Activated T-cell treated with anti-CD3 and anti-CD28 coated beads, Interleukin-2, amount 50 U/mL, for 48 hours (primary cell): ENCODE measurements around the gene CHCHD5.
A peak's percentile ranks its signal among the peaks of the same experiment; 100 is the strongest.
"Not testable (repeated sequence)": the region's sequence is repeated elsewhere in the genome, so short reads cannot be mapped to it uniquely, and the experiment has no call there.

ENCODE experiments used
- DNase-seq, 2 experiments: peaks; one replicate each; pipeline ENCODE4 v3.0.0-alpha.2; 2020

Gene CHCHD5

DNA sequence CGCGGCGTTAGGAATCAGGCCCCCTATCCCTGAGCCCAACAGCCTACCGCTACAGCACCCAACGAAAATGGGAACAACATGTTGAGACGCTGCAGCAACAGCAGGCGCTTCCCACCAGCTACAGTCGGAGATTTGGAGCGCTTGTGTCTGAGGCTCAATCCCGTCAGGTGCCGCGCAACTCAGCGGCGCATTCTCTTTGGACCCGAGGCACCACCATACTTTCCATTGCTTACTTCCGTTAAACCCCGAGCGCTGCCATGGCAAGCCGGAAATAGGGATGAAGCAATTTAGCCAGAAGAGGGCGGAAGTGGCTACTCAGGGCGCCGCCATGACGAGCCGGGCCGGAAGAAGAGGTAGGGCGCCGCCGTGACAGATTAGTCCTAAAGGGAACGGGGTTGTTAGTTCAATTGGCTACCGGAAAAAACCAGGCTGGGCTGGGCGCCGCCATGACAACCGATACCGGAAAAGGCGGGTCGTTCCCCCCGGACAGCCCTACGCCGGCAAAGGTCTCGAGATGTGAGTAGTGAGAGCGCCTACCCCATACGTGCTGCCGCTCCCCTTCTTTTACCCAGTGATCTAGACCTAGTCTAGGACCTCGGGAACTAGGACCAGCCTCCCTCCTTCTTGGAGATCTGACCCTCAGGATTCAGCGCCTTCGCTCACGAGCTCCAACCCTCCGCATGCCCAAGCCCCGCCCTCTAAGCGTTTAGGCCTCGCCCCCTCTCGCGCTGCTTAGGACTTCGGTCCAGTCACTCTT lies at the start of gene CHCHD5:
Gene CHCHD5 (plus strand): TSS at position 476 of the 757 bp plus-strand sequence. CDS start 39 bp downstream, at position 515.
- DNase-seq, result peak; percentile 92 to 94

DNA sequence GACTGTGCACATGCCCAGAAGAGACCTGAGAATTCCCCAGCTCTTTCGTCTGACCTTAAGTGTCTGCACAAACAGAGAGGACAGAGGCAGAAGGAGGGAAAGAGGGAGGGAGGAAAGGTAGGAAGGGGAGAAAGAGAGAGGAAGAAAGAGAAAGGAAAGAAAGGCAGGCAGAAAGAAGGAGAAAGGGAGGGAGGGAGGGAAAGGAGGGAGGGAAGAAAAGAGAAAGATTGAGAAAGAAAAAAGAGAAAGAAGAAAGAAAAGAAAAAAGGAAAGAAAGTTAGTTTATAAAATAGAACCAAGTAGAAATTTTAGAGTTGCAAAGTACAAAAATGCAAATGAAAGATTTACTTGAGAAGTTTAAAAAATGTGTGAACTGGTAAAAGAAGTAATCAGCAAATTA lies 49.6 kb upstream of the CHCHD5 start:
- DNase-seq, result no peak

- DNase-seq, result not testable (repeated sequence)
Observed at GRCh38 chr2:112536665-112537064, 47.7 kb upstream of the CHCHD5 start.

DNA sequence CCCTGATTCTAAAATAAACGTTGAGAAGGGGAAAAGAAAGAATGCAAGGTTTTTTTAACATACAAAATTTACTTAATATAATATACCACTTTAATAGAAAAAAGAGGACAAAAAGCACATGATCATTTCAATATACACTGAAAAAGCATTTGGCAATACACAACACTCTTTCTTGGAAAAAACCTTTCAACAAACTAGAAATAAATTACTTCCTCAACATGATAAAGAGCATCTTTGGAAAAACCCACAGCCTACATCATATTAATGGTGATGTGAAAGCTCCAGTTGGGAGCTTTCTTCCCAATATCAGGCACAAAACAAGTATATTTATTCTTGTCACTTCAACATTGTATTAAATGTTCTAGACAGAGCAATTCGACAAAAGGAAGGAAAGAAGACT lies 45.1 kb upstream of the CHCHD5 start:
- no peak for DNase-seq

- DNase-seq, result no peak
Observed at GRCh38 chr2:112540906-112541305, 43.5 kb upstream of the CHCHD5 start.

DNA sequence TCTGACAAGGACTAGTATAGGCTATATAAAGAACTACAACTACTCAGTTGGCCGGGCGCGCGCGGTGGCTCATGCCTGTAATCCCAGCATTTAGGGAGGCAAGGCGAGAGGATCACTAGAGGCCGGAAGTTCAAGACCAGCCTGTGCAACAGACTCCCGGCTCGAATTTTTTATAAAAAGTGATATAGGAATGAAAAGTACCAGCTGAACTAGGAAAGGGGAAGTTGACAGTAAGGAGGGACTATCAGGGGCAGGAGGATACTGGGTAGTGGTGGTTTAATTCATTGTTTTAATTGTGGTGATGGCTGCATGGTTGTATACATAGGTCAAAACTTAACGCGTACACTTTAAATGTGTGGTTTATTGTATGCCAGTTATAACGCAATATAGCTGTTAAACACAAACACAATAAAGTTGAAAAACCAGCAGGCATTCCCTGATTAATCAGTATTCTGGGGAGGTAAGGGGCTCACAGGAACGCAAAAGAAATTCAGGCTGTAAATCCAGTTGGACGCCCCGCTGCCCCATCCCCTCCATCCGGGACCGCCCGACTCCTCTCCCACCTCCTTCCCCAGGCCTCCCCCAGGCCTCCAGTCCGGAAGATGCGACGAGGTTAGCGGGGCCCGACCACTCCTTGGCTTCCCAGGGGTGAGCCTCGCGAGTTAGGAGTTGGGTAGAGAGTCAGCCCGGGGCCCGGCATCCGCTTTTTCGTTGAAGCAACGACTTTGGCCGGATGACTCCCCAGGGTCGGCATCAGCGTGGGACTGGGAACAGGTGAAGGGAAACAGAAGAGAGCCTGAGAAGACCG lies 42.9 kb upstream of the CHCHD5 start:
- peak; percentile 36 to 40 for DNase-seq

GRCh38 chr2:112542123-112542983 lies 42.1 kb upstream of the CHCHD5 start, which contains the start of gene POLR1B:
Gene POLR1B (plus strand): TSS chr2:112542465. CDS start chr2:112542495, 30 bp downstream.
- peak; percentile 89 for DNase-seq

DNA sequence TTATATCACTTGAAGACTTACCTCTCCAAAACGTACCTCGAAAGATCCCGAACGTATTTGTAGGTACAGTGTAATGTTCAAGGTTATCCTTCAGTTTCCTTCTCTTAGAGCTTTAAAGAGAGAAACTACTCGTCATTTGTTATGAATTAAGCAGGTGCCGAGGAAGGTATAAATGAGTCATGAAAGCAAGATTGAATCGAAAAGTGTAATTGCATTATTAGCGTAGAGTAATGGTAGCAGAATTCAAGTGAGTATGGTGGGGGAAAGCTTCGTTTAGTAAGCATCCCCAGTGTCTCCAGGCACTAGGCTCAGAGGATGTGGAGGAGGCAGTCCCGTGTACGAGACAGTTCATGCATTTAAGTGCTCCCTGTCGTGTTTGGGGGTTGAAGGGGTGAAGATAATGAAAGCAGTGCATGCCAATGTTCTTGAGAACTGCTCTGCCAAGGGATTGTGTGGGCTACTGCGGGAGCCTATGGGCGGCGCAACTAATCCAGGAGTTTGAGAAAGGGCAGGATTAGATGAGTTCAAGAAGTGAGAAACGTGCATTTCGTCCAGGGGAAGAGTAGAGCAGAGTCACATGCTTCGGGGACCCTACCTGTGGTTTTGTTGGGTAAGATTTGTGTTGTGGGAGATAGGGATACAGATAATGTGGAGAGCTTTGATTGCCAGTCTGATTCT lies 41.3 kb upstream of the CHCHD5 start:
- DNase-seq, result peak; percentile 36 to 41

GRCh38 chr2:112547333-112547732 lies 37.1 kb upstream of the CHCHD5 start:
- no peak for DNase-seq

DNA sequence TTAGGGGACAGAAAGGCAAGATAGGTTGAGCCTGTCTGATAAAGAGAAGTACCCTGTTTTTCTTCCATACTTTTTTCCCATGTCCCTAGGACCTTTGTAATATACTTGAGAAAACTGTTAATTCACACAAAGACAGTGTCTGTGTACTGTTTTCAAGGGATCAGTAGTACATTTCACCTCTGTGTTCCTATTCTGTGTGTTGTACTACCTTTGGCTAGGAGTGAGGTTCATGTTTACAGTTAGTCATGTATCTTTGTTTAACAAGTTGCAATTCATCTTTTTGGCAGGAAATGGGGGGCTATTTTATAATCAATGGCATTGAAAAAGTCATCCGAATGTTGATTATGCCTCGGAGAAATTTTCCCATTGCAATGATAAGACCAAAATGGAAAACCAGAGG lies 35.4 kb upstream of the CHCHD5 start:
- DNase-seq, result no peak

DNA sequence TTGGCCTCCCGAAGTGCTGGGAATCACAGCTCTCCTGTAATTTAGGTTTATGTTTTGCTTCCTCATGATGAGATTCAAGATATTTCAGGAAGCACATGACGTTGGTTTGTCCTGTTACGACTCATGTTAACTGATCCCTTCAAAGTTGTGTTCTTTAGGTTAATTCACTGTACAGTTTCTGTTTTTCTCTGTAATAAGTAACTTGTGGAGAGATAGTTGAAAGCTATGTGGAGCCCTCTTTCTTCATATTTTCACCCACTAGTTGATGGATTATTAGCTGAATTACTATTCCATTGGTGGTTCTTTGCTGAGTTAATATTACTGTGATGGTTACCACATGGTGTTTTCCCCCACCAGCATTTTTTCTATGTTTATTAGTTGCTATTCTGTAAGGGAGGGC lies 18.3 kb upstream of the CHCHD5 start:
- no peak for DNase-seq

- not testable (repeated sequence) for DNase-seq
Observed at GRCh38 chr2:112566508-112566907, 17.9 kb upstream of the CHCHD5 start.

GRCh38 chr2:112572005-112572404 lies 12.4 kb upstream of the CHCHD5 start:
- DNase-seq, result no peak

GRCh38 chr2:112577756-112578155 lies 6.7 kb upstream of the CHCHD5 start:
- no peak for DNase-seq

DNA sequence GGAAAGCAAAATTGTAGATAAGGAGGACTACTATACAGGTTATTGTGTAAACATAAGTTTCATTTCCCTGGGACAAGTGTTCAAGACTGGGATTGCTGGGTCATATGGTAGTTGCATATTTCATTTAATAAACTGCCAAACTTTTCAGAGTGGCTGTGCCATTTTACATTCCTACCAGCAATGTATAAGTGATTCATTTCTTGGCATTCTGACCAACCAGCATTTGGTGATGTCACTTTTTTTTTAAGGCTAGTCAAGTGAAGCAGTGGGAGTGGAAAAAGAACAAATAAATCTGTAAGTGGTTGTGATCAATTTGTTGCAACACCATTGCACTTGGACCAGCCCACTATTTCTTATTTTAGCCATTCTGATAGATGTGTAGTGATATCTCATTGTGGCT lies 5.2 kb upstream of the CHCHD5 start:
- DNase-seq, result no peak

- no peak for DNase-seq
Observed at GRCh38 chr2:112580084-112580483, 4.3 kb upstream of the CHCHD5 start.

GRCh38 chr2:112582314-112582746 lies 2.1 kb upstream of the CHCHD5 start:
- DNase-seq, result peak; percentile 38 to 46

DNA sequence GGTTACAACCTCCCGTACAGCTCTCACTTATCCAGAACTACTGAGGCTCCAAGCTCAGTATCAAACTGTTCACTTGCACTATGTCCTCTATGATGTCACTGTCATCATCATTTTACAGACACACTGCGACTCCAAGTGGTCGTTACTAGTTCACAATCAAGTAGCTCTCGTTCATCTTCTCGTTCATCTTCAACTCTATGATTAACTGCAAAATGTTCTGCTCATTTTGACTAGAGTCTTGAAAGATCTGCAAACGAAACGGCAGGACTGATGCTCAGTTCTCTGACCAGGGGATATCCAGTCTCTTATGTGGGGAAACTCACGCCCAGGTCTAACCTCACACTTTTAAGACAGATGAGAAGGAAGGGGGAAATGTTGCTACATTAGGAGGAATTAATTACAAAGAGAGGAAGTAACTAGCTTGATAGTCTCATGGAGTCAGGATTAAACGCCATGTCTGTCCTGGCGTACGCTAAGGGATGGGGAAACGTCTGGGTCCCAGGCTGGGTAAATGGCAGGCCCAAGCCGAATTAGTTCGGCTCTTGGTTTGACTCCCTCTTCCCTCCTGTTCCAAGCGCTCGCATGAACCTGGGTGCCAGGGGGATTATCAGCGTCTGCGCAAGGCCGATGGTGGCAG lies 794 bp upstream of the CHCHD5 start:
- DNase-seq, result peak in 1 of 2 experiments; percentile 23

GRCh38 chr2:112584891-112585250 lies 462 bp downstream of the CHCHD5 start:
- DNase-seq, result no peak

DNA sequence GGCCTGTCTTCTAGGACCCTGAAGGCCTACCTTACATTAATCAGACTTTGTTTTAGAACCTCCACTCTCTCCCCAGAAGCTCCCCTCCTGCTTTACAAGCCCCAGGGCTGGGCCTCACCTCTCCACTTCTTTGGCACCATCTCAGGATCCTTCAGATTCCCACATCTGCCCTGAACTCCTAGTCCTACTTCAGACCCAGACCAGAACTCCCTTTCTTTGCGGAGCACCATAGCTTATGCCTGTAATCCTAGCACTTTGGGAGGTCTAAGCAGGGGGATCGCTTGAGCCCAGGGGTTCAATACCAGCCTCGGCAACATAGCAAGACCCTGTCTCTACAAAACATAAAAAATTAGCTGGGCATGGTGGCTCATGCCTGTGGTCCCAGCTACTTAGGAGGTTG lies 991 bp downstream of the CHCHD5 start:
- no peak for DNase-seq

DNA sequence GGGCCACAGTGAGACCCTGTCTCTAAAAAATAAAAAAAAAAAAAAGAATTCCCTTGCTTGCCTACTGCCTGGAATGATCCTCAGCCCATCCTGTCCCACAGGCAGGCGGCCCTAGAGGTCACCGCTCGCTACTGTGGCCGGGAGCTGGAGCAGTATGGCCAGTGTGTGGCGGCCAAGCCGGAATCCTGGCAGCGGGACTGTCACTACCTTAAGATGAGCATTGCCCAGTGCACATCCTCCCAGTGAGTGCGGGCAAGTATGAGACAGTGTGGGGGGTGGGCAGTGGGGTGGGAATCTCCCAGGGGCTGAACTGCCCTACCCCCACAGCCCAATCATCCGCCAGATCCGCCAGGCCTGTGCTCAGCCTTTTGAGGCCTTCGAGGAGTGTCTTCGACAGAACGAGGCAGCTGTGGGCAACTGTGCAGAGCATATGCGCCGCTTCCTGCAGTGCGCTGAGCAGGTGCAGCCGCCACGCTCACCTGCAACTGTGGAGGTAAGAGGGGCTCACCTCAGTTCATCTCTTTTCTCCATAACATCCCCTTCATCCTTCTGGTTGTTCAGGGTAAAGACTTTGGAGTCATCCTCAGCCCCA lies 1.6 kb downstream of the CHCHD5 start:
- DNase-seq, result no peak
